Peyer's patch (tissue), 4 donors: ENCODE data around the gene DUOX1.

Source experiments
- CTCF ChIP-seq, 6 experiments: fragments of 450-650 bp in 4 of 6; fragments of 200-600 bp in 2 of 6; sonication (generic) in 1 of 6; IDR thresholded peaks; one replicate each; pipeline ENCODE4 v1.5.1; 2017 to 2019; ENCODE audit warnings: antibody characterized with exemption in 6 of 6, mild to moderate bottlenecking in 3 of 6, moderate library complexity in 1 of 6
- POLR2A ChIP-seq, 2 donors: fragments of 450-650 bp; IDR thresholded peaks; one replicate each; pipeline ENCODE4 v1.5.1; 2017; ENCODE audit warnings: antibody characterized with exemption in 2 of 2, mild to moderate bottlenecking in 2 of 2, moderate library complexity in 2 of 2

GRCh38 chr15:45155739-45156138 lies 25.9 kb downstream of the DUOX1 start:
- TF ChIP-seq CTCF (IDR thresholded peaks at IDR 0.05) (no peak), POLR2A (IDR thresholded peaks at IDR 0.05) (no peak)
